Chondrocyte (in vitro differentiated cells): ENCODE data around the gene MTA1. TPM values are rescaled to one million over a fixed set of nuclear protein-coding genes. Genes with fewer than 3 reads are reported as not detected.
A peak's percentile ranks its signal among the peaks of the same experiment; 100 is the strongest.

Experiments
- DNase-seq: peaks from one replicate; pipeline ENCODE4 v3.0.0; 2021; ENCODE audit warnings: mixed read lengths, low spot score
- H3K27ac Mint-ChIP-seq: one replicate; pipeline ENCODE4 v1.8.0; 2021; ENCODE audit warnings: mild to moderate bottlenecking, moderate library complexity, mixed read lengths; ENCODE audit not compliant: unreplicated experiment
- H3K27me3 Mint-ChIP-seq: 2 replicates; pipeline ENCODE4 v1.8.0; 2021; ENCODE audit warnings: low read depth, mixed read lengths
- H3K36me3 Mint-ChIP-seq: 2 replicates; pipeline ENCODE4 v1.8.0; 2021; ENCODE audit warnings: low read depth, mixed read lengths
- H3K4me1 Mint-ChIP-seq: 2 replicates; pipeline ENCODE4 v1.8.0; 2021; ENCODE audit warnings: low read depth, mild to moderate bottlenecking, mixed read lengths
- H3K4me3 Mint-ChIP-seq: one replicate; pipeline ENCODE4 v1.8.0; 2021; ENCODE audit warnings: mild to moderate bottlenecking, moderate library complexity, mixed read lengths; ENCODE audit not compliant: unreplicated experiment
- H3K9me3 Mint-ChIP-seq: 2 replicates; pipeline ENCODE4 v1.8.0; 2021; ENCODE audit warnings: low read depth, mixed read lengths
- total RNA-seq: library from RNA; stranded (reverse); gene quantifications from 3 replicates; pipeline ENCODE4 v1.2.1, GENCODE V29; 2021
- TF ChIP-seq, protein P1 (sequence below): fragments of 200-600 bp; sonication (generic); IDR thresholded peaks from 2 replicates; pipeline ENCODE4 v1.5.0; 2021; ENCODE audit warnings: antibody characterized with exemption, mild to moderate bottlenecking, moderate library complexity

MTA1 gene
- total RNA-seq, 1 donor from 2014 or later = 83.6 TPM

- no peak overlapping the region for H3K27ac Mint-ChIP-seq
Measured at GRCh38 chr14:105503935-105504692, 84.5 kb downstream of the MTA1 start.

DNA sequence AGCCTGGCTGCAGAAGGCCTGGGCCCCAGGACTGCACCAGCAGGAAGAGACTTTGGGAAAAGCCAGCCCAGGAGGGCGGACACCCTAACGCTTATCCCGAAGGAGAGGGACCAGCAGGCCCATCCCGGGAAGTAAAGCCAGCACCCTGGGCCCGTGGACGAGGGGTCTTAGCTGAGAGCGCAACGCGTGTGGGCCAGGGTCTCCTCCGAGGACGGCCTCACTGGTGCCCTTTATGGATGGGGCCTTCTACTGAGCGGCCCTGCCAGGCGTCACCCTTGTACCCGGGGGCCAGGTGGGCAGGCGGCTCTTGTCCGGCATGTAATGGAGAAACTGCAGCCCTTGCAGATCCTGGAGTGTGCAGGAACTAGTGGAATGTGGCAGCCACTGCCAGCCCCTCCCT, 85.5 kb downstream of the MTA1 start:
- H3K27ac Mint-ChIP-seq = no peak overlapping the region
- H3K9me3 Mint-ChIP-seq = no peaks in the 10 kb centered on the region
- no peaks in the 10 kb centered on the region for H3K4me1 Mint-ChIP-seq
- DNase-seq = peak; percentile 91
- TF ChIP-seq, protein P1, sequence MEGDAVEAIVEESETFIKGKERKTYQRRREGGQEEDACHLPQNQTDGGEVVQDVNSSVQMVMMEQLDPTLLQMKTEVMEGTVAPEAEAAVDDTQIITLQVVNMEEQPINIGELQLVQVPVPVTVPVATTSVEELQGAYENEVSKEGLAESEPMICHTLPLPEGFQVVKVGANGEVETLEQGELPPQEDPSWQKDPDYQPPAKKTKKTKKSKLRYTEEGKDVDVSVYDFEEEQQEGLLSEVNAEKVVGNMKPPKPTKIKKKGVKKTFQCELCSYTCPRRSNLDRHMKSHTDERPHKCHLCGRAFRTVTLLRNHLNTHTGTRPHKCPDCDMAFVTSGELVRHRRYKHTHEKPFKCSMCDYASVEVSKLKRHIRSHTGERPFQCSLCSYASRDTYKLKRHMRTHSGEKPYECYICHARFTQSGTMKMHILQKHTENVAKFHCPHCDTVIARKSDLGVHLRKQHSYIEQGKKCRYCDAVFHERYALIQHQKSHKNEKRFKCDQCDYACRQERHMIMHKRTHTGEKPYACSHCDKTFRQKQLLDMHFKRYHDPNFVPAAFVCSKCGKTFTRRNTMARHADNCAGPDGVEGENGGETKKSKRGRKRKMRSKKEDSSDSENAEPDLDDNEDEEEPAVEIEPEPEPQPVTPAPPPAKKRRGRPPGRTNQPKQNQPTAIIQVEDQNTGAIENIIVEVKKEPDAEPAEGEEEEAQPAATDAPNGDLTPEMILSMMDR = no peak
- H3K4me3 Mint-ChIP-seq = no peak overlapping the region
- peaks cover 8% of the 10 kb centered on the region for H3K27me3 Mint-ChIP-seq
- H3K36me3 Mint-ChIP-seq = no peaks in the 10 kb centered on the region

More at GRCh38 chr14:105503935-105504692, 84.5 kb downstream of the MTA1 start:
- H3K9me3 Mint-ChIP-seq = no peaks in the 10 kb centered on the region
- H3K4me1 Mint-ChIP-seq = no peaks in the 10 kb centered on the region
- H3K4me3 Mint-ChIP-seq = no peak overlapping the region
- H3K27me3 Mint-ChIP-seq = peaks cover 8% of the 10 kb centered on the region
- H3K36me3 Mint-ChIP-seq = no peaks in the 10 kb centered on the region
- DNase-seq = peak; percentile 79
- TF ChIP-seq, protein P1 = no peak

DNA sequence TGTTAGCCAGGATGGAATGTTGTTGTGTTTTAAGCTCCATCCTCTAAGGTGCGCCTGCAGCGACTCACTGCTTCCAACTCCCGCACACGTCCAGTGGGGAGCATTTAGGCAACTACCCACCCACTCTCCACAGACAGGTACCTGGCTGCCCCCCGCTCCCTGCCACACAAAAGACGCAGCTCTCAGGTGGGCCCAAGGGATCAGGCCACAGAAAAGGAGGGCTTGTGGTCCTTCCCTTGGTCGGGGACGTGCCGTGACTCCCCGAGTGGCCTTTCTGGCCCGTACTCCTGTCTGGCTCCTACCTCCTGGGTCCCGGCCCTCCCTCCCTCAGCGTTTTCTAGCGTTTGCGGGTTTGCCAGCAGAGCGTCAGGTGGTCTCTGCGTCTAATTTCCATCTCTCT, 87.6 kb downstream of the MTA1 start:
- Mint-ChIP-seq H3K4me3 (no peak overlapping the region), H3K36me3 (no peaks in the 10 kb centered on the region), H3K27ac (no peak overlapping the region), H3K4me1 (no peaks in the 10 kb centered on the region), H3K27me3 (peaks cover 12% of the 10 kb centered on the region), H3K9me3 (no peaks in the 10 kb centered on the region)
- DNase-seq = peak; percentile 60
- TF ChIP-seq, protein P1 = no peak

DNA sequence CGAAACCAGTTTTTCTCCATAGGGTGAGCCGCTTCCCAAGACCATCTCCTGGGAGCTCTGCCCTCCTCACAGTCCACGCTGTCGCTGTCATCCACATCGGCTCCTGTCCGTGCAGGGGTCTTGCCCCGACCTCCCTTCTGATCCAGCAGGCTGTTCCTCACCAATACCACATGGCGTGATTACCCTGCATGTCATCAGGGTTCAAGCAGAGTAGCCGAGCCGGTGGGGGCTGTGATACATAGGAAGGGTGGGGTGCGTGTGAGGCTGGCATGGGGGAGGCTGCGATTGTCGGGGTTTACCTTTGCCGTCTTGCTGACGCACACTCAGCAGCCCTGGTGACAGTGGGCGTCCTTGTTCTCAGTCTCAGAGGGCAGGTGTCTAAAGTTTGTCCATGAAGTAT, 88.4 kb downstream of the MTA1 start:
- Mint-ChIP-seq H3K27ac (no peak overlapping the region), H3K4me1 (no peaks in the 10 kb centered on the region), H3K36me3 (no peaks in the 10 kb centered on the region), H3K9me3 (no peaks in the 10 kb centered on the region), H3K27me3 (peaks cover 14% of the 10 kb centered on the region), H3K4me3 (no peak overlapping the region)
- peak; percentile 64 for DNase-seq
- TF ChIP-seq, protein P1 = no peak

GRCh38 chr14:105508601-105509000, 89.0 kb downstream of the MTA1 start:
- peak; percentile 51 for DNase-seq
- TF ChIP-seq, protein P1 = no peak
- Mint-ChIP-seq H3K27ac (no peak overlapping the region), H3K27me3 (peaks cover 14% of the 10 kb centered on the region), H3K36me3 (no peaks in the 10 kb centered on the region), H3K9me3 (no peaks in the 10 kb centered on the region), H3K4me3 (no peak overlapping the region), H3K4me1 (no peaks in the 10 kb centered on the region)
